Adipocyte (in vitro differentiated cells): Measurements from ENCODE around the gene SYCN.

Source experiments
- DNase-seq: peaks from one replicate; pipeline ENCODE4 v3.0.0-alpha.2; 2015; ENCODE audit warnings: low read depth
- H3K27me3 ChIP-seq: replicated peaks from 2 replicates; pipeline ENCODE4 v1.7.0; 2013; ENCODE audit warnings: mild to moderate bottlenecking, low read length, moderate library complexity; ENCODE audit not compliant: control insufficient read depth, insufficient read depth
- H3K36me3 ChIP-seq: 2 replicates; pipeline ENCODE4 v1.7.0; 2013; ENCODE audit warnings: low read length, mild to moderate bottlenecking, moderate library complexity; ENCODE audit not compliant: control insufficient read depth, insufficient read depth, severe bottlenecking
- H3K4me1 ChIP-seq: 2 replicates; pipeline ENCODE4 v1.7.0; 2013; ENCODE audit warnings: mild to moderate bottlenecking, low read length, moderate library complexity; ENCODE audit not compliant: control insufficient read depth, insufficient read depth
- H3K4me3 ChIP-seq: 2 replicates; pipeline ENCODE4 v1.7.0; 2013; ENCODE audit warnings: mild to moderate bottlenecking, low read length, moderate library complexity
- H3K9ac ChIP-seq: 2 replicates; pipeline ENCODE4 v1.7.0; 2013; ENCODE audit warnings: mild to moderate bottlenecking, low read length, moderate library complexity
- H3K9me3 ChIP-seq: 2 replicates; pipeline ENCODE4 v1.7.0; 2013; ENCODE audit warnings: mild to moderate bottlenecking, low read length, moderate library complexity; ENCODE audit not compliant: control insufficient read depth

The SYCN gene

GRCh38 chr19:39177110-39177699 is 26.9 kb downstream of the SYCN start:
- Histone ChIP-seq H3K9me3 (no peaks in the 10 kb centered on the region), H3K27me3 (no peaks in the 10 kb centered on the region), H3K36me3 (no peaks in the 10 kb centered on the region), H3K4me3 (no peak overlapping the region), H3K4me1 (no peaks in the 10 kb centered on the region), H3K9ac (no peak overlapping the region)
- no peak for DNase-seq

- Histone ChIP-seq H3K36me3 (no peaks in the 10 kb centered on the region), H3K9me3 (no peaks in the 10 kb centered on the region)
These were observed 28.5 kb downstream of the SYCN start for GRCh38 chr19:39175564-39175963.

GRCh38 chr19:39174558-39175544 is 29.2 kb downstream of the SYCN start:
- Histone ChIP-seq H3K4me3 (no peak overlapping the region), H3K27me3 (no peaks in the 10 kb centered on the region), H3K36me3 (peaks cover 2% of the 10 kb centered on the region), H3K9me3 (no peaks in the 10 kb centered on the region), H3K4me1 (peaks cover 9% of the 10 kb centered on the region), H3K9ac (no peak overlapping the region)
- DNase-seq, result no peak

More at GRCh38 chr19:39175564-39175963, 28.5 kb downstream of the SYCN start:
- no peak overlapping the region for H3K4me3 ChIP-seq
- H3K27me3 ChIP-seq, result no peaks in the 10 kb centered on the region
- no peak for DNase-seq
- no peak overlapping the region for H3K9ac ChIP-seq
- H3K4me1 ChIP-seq, result peaks cover 3% of the 10 kb centered on the region

GRCh38 chr19:39174142-39174541 is 29.9 kb downstream of the SYCN start:
- Histone ChIP-seq H3K4me3 (no peak overlapping the region), H3K36me3 (peaks cover 4% of the 10 kb centered on the region), H3K4me1 (peaks cover 9% of the 10 kb centered on the region), H3K9ac (no peak overlapping the region), H3K9me3 (no peaks in the 10 kb centered on the region), H3K27me3 (no peaks in the 10 kb centered on the region)
- DNase-seq, result no peak

GRCh38 chr19:39173502-39173991 is 30.5 kb downstream of the SYCN start:
- peaks cover 9% of the 10 kb centered on the region for H3K4me1 ChIP-seq
- H3K4me3 ChIP-seq, result no peak overlapping the region
- no peaks in the 10 kb centered on the region for H3K27me3 ChIP-seq
- no peaks in the 10 kb centered on the region for H3K9me3 ChIP-seq
- no peak overlapping the region for H3K9ac ChIP-seq
- peaks cover 4% of the 10 kb centered on the region for H3K36me3 ChIP-seq
- no peak for DNase-seq

- Histone ChIP-seq H3K27me3 (no peaks in the 10 kb centered on the region), H3K9me3 (no peaks in the 10 kb centered on the region), H3K4me1 (peaks cover 9% of the 10 kb centered on the region), H3K36me3 (peaks cover 4% of the 10 kb centered on the region), H3K9ac (no peak overlapping the region), H3K4me3 (no peak overlapping the region)
- DNase-seq, result no peak
These were observed 31.2 kb downstream of the SYCN start for GRCh38 chr19:39172700-39173501.

- Histone ChIP-seq H3K4me3 (no peak overlapping the region), H3K4me1 (peaks cover 9% of the 10 kb centered on the region), H3K9me3 (no peaks in the 10 kb centered on the region), H3K27me3 (no peaks in the 10 kb centered on the region), H3K36me3 (peaks cover 4% of the 10 kb centered on the region), H3K9ac (no peak overlapping the region)
- no peak for DNase-seq
These were observed 32.3 kb downstream of the SYCN start for GRCh38 chr19:39171479-39172465.

GRCh38 chr19:39170386-39171231 is 33.5 kb downstream of the SYCN start:
- no peaks in the 10 kb centered on the region for H3K27me3 ChIP-seq
- peaks cover 9% of the 10 kb centered on the region for H3K4me1 ChIP-seq
- H3K9me3 ChIP-seq, result no peaks in the 10 kb centered on the region
- H3K36me3 ChIP-seq, result peaks cover 4% of the 10 kb centered on the region
- H3K4me3 ChIP-seq, result no peak overlapping the region
- DNase-seq, result no peak
- no peak overlapping the region for H3K9ac ChIP-seq

GRCh38 chr19:39169143-39169810 is 34.8 kb downstream of the SYCN start:
- Histone ChIP-seq H3K4me3 (no peak overlapping the region), H3K9ac (no peak overlapping the region), H3K27me3 (no peaks in the 10 kb centered on the region), H3K36me3 (peaks cover 4% of the 10 kb centered on the region), H3K9me3 (no peaks in the 10 kb centered on the region), H3K4me1 (peaks cover 9% of the 10 kb centered on the region)
- DNase-seq, result no peak
